ENCODE data around the gene SGTA.

DNA sequence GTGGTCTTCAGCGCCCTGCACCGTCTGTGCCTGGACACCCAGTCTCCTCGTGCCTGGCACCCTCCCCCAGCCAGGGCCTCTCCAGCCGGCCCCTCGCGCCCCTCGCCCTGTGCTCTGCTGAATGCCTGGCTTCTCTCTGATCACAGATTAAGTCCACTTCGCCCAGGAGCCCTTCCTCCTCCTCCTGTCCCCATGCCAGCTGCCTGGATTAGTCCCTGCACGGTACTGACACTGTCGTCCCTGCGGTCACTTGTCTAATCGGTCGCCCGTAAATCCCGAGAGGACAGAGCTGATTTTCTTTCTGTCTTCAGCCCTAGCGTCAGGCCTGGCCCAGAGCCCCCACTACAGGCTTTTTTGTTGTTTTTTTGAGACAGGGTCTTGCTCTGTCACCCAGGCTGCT lies 8.8 kb upstream of the SGTA start:
- TF ChIP-seq, protein P1, sequence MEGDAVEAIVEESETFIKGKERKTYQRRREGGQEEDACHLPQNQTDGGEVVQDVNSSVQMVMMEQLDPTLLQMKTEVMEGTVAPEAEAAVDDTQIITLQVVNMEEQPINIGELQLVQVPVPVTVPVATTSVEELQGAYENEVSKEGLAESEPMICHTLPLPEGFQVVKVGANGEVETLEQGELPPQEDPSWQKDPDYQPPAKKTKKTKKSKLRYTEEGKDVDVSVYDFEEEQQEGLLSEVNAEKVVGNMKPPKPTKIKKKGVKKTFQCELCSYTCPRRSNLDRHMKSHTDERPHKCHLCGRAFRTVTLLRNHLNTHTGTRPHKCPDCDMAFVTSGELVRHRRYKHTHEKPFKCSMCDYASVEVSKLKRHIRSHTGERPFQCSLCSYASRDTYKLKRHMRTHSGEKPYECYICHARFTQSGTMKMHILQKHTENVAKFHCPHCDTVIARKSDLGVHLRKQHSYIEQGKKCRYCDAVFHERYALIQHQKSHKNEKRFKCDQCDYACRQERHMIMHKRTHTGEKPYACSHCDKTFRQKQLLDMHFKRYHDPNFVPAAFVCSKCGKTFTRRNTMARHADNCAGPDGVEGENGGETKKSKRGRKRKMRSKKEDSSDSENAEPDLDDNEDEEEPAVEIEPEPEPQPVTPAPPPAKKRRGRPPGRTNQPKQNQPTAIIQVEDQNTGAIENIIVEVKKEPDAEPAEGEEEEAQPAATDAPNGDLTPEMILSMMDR (tag by site-specific recombination; IDR thresholded peaks at IDR 0.05), result no peak
- TF ChIP-seq ZNF350 (tag by site-specific recombination; IDR thresholded peaks at IDR 0.05) (no peak), ZNF274 (IDR thresholded peaks at IDR 0.05; ENCODE audit: low read length) (no peak), ZNF274 (tag by site-specific recombination; IDR thresholded peaks at IDR 0.05; ENCODE audit: borderline replicate concordance) (no peak), REPIN1 (tag by site-specific recombination; IDR thresholded peaks at IDR 0.05; ENCODE audit: low read depth) (no peak), BCL11A (tag by site-specific recombination; IDR thresholded peaks at IDR 0.05; ENCODE audit: low read depth) (no peak), MYNN (tag by site-specific recombination; IDR thresholded peaks at IDR 0.05; ENCODE audit: borderline replicate concordance) (no peak), YY1 (tag by site-specific recombination; IDR thresholded peaks at IDR 0.05) (no peak)
- TF ChIP-seq, protein P2, sequence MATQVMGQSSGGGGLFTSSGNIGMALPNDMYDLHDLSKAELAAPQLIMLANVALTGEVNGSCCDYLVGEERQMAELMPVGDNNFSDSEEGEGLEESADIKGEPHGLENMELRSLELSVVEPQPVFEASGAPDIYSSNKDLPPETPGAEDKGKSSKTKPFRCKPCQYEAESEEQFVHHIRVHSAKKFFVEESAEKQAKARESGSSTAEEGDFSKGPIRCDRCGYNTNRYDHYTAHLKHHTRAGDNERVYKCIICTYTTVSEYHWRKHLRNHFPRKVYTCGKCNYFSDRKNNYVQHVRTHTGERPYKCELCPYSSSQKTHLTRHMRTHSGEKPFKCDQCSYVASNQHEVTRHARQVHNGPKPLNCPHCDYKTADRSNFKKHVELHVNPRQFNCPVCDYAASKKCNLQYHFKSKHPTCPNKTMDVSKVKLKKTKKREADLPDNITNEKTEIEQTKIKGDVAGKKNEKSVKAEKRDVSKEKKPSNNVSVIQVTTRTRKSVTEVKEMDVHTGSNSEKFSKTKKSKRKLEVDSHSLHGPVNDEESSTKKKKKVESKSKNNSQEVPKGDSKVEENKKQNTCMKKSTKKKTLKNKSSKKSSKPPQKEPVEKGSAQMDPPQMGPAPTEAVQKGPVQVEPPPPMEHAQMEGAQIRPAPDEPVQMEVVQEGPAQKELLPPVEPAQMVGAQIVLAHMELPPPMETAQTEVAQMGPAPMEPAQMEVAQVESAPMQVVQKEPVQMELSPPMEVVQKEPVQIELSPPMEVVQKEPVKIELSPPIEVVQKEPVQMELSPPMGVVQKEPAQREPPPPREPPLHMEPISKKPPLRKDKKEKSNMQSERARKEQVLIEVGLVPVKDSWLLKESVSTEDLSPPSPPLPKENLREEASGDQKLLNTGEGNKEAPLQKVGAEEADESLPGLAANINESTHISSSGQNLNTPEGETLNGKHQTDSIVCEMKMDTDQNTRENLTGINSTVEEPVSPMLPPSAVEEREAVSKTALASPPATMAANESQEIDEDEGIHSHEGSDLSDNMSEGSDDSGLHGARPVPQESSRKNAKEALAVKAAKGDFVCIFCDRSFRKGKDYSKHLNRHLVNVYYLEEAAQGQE (tag by site-specific recombination; IDR thresholded peaks at IDR 0.05), result no peak
- TF ChIP-seq, protein P3, sequence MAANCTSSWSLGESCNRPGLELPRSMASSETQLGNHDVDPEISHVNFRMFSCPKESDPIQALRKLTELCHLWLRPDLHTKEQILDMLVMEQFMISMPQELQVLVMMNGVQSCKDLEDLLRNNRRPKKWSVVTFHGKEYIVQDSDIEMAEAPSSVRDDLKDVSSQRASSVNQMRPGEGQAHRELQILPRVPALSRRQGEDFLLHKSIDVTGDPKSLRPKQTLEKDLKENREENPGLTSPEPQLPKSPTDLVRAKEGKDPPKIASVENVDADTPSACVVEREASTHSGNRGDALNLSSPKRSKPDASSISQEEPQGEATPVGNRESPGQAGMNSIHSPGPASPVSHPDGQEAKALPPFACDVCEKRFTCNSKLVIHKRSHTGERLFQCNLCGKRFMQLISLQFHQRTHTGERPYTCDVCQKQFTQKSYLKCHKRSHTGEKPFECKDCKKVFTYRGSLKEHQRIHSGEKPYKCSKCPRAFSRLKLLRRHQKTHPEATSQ (tag by site-specific recombination; IDR thresholded peaks at IDR 0.05), result no peak
- TF ChIP-seq, protein P4, sequence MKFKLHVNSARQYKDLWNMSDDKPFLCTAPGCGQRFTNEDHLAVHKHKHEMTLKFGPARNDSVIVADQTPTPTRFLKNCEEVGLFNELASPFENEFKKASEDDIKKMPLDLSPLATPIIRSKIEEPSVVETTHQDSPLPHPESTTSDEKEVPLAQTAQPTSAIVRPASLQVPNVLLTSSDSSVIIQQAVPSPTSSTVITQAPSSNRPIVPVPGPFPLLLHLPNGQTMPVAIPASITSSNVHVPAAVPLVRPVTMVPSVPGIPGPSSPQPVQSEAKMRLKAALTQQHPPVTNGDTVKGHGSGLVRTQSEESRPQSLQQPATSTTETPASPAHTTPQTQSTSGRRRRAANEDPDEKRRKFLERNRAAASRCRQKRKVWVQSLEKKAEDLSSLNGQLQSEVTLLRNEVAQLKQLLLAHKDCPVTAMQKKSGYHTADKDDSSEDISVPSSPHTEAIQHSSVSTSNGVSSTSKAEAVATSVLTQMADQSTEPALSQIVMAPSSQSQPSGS (tag by site-specific recombination; IDR thresholded peaks at IDR 0.05; ENCODE audit: low read depth), result no peak
- TF ChIP-seq, protein P5, sequence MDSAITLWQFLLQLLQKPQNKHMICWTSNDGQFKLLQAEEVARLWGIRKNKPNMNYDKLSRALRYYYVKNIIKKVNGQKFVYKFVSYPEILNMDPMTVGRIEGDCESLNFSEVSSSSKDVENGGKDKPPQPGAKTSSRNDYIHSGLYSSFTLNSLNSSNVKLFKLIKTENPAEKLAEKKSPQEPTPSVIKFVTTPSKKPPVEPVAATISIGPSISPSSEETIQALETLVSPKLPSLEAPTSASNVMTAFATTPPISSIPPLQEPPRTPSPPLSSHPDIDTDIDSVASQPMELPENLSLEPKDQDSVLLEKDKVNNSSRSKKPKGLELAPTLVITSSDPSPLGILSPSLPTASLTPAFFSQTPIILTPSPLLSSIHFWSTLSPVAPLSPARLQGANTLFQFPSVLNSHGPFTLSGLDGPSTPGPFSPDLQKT (IDR thresholded peaks at IDR 0.05; ENCODE audit: borderline replicate concordance, low read depth, low read length), result no peak
